Ishikawa (cell line): Measurements from ENCODE around the gene INHBB.

Experiments used
- CREB1 ChIP-seq: IDR thresholded peaks from 2 replicates; pipeline ENCODE4 v1.6.1; 2012; ENCODE audit warnings: low read depth
- EGR1 ChIP-seq: IDR thresholded peaks from 2 replicates; pipeline ENCODE4 v1.6.1; 2012
- EP300 ChIP-seq: IDR thresholded peaks from 2 replicates; pipeline ENCODE4 v1.6.1; 2012; ENCODE audit warnings: borderline replicate concordance
- FOXM1 ChIP-seq: IDR thresholded peaks from 2 replicates; pipeline ENCODE4 v1.6.1; 2012; ENCODE audit warnings: low read depth, borderline replicate concordance
- MAX ChIP-seq: IDR thresholded peaks from 2 replicates; pipeline ENCODE4 v1.6.1; 2012
- NFIC ChIP-seq: IDR thresholded peaks from 2 replicates; pipeline ENCODE4 v1.6.1; 2012
- RAD21 ChIP-seq: IDR thresholded peaks from 2 replicates; pipeline ENCODE4 v1.6.1; 2012; ENCODE audit warnings: low read depth
- REST ChIP-seq: IDR thresholded peaks from 2 replicates; pipeline ENCODE4 v1.6.1; 2012; ENCODE audit warnings: low read depth, mild to moderate bottlenecking
- TAF1 ChIP-seq: IDR thresholded peaks from 2 replicates; pipeline ENCODE4 v1.6.1; 2012; ENCODE audit warnings: low read depth, mild to moderate bottlenecking
- TCF12 ChIP-seq: IDR thresholded peaks from 2 replicates; pipeline ENCODE4 v1.6.1; 2012; ENCODE audit warnings: low read depth
- TEAD4 ChIP-seq: IDR thresholded peaks from 2 replicates; pipeline ENCODE4 v1.6.1; 2012
- USF1 ChIP-seq: IDR thresholded peaks from 2 replicates; pipeline ENCODE4 v1.6.1; 2012
- ZBTB7A ChIP-seq: IDR thresholded peaks from 2 replicates; pipeline ENCODE4 v1.6.1; 2012; ENCODE audit warnings: low read depth

Gene INHBB

GRCh38 chr2:120336749-120337148, 9.2 kb upstream of the INHBB start:
- no peak for TF ChIP-seq REST

GRCh38 chr2:120338015-120338414, 7.9 kb upstream of the INHBB start:
- TF ChIP-seq TEAD4 (no peak), REST (no peak)

GRCh38 chr2:120341977-120342376, 4.0 kb upstream of the INHBB start:
- TF ChIP-seq EP300 (no peak), EGR1 (no peak), NFIC (no peak), TAF1 (no peak)

- TF ChIP-seq REST (no peak), MAX (no peak), USF1 (no peak), TAF1 (no peak)
These were observed 3.5 kb upstream of the INHBB start for GRCh38 chr2:120342446-120342845.

GRCh38 chr2:120343100-120343432, 2.9 kb upstream of the INHBB start:
- TF ChIP-seq MAX (no peak), EP300 (no peak), REST (no peak), RAD21 (no peak), ZBTB7A (no peak), NFIC (no peak), CREB1 (no peak), TCF12 (no peak), USF1 (no peak), FOXM1 (no peak)
